Muscle of arm (tissue), 12 donors: Measurements from ENCODE around the gene CHCHD3. TPM values are rescaled to one million over a fixed set of nuclear protein-coding genes. Genes with fewer than 3 reads are reported as not detected.
"Not testable (repeated sequence)": the region's sequence is repeated elsewhere in the genome, so short reads cannot be mapped to it uniquely, and the experiment has no call there.

Experiments used
- DNase-seq: peaks from one replicate; pipeline ENCODE4 v3.0.0-alpha.2; 2013
- polyA plus RNA-seq, 12 donors: library from polyadenylated mRNA; unstranded; fragments of 120-200 nt; gene quantifications; one replicate each; pipeline ENCODE4 v1.2.1, GENCODE V29; 2013; ENCODE audit not compliant: insufficient read length in 12 of 12

CHCHD3 gene
- polyA plus RNA-seq, 12 donors, result 58.1 to 99.1 (median 70.6) TPM; not detected in 1

DNA sequence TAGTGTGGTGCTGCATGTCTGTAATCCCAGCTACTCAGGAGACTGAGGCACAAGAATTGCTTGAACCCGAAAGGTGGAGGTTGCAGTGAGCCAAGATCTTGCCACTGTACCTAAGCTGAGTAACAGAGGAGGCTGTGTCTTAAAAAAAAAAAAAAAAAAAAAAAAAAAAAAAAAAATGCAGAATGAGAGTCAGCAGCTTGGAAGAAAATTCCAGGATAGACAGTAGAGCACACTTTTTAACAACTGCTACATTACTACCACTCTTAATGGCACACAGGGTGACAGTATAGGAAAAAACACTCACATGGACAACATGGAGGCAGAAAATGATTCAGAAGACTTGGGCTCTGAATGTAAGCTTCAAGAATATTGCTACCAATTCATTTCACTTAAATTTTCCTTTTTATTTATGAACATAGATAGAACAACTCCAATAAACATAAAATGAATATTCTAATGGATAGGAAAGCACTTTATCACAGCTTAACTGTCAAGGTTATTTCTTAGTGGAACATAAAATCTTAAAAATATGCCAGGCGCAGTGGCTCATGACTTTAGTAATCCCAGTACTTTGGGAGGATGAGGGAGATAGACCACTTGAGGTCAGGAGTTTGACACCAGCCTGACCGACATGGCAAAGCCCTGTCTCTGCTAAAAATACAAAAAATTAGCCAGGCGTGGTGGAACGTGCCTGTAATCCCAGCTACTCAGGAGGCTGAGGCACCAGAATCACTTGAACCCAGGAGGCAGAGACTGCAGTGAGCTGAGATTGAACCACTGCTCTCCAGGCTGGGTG, 31.5 kb downstream of the CHCHD3 start:
- no peak for DNase-seq

DNA sequence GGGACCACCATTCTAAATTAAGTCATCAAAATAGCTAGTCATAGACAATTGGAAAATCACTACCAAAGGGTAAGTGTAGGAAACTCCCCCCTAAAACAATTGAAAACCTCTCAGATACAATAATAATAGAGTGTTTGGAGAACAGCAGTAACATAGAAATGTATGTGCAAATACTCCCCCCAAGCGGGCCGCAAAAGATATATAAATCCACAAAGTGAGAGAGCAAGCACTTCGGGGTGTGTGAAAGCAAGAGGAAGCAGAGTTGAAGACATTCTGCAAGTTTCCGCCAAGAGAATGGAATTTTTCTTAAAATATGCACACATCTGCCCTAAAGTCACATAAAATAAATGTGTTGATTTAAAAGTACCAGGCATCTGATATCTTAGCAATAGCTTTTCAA, 33.3 kb downstream of the CHCHD3 start:
- DNase-seq, result no peak

DNA sequence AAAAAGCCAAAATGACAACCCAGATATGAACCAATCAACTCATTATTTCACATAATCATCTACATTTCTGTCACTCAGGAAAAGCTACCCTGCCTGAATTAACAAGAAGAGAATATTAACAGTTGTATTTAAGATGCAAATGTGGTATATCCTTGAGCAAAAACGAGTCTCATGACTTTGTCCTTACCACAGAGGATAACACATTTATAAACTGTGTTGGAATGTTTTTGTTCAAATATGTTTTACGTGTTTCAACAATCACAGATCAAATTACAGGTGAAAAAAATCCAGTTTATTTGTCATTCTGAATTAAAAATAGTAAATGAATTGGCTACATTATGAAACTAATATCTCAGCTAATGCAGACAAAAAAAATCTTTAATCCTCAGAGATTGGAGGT, 34.6 kb downstream of the CHCHD3 start:
- DNase-seq, result no peak

DNA sequence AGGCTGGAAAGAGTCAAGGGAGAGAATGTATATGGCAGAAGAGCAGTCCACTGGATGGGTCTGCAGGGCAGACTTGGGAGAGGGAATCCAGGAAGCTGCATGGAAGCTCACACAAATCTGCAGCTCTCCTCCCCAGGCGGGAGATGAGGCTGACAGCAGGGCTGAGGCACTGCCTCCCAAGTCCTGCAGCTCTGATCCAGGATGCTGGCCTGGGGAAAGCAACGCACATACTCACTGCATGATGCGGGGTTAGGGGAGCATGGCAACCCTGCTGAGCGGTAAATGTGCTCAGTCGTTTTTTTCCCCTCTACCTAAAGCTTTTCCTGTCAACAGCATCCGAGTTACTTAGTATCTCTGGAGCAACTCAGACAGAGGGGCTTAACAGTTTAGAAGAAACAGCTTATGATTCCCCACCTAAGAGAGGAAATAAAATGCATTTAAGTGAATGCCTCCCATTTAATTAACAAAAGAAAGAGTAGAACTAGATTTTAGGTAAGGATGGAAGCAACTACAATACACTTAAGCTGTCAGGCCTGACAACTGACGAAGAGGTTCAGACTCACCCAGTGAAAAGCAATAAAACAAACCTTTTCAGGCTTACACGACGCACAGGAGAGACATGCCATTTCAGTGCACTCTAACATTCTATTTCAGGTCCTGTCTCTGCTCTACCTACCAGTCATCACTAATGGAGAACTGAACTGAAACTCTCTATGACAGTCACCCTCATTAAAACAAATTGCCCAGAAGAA, 37.0 kb downstream of the CHCHD3 start:
- DNase-seq, result no peak

DNA sequence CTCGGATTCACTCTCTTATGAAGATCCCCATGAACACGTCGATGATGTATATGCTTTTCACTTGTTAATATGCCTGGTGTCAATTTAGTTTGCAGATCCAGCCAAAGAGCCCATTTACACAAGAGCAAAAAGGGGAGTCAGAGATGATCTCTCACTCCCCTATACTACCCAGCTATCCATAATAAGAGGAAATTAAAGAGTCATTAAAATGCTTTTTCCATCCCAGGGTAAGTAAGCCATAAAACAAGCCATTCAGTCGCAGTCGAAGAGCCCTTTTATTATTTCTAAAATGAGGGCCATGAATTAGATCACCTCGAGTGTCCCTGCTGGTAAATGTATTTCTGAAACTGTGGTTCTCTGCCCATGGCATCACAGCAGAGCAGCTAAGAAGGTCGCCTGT, 41.2 kb downstream of the CHCHD3 start:
- no peak for DNase-seq

DNA sequence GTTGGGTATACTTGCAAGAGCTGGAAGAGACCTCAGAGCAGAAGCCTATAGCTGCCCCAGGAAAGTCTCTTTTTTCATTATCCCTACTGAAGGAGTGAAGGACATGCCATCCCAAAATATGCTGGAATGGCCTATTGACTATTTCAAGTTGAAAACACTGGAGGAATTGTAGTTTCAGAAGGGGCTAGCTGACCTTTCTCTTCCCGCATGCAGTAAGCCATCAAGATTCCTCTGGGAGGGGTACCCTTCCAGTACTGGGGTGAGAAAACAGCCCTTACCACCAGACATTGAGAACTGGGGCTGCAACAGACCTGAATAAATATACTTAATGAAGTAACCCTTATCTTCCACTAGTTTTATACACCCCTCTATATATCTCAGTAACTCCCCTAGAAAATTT, 41.7 kb downstream of the CHCHD3 start:
- DNase-seq, result no peak

DNA sequence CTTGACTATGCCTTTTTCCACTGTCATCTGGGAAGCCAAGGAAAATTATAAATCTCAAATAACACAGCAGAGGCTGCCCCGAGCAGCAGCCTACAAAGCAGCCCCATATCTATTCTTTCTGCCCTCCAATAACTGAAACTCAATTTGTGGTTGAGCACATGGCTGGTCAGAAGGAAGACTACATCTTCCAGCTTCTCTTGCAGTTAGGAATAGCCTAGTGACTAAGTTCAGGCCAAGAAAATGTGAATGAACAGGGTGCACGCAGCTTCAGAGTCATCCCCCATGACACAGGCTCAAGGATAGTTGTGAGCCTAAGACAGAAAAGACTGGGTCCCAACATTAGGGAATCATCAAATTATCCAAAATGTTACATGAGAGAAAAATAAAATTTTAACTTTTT, 42.3 kb downstream of the CHCHD3 start:
- no peak for DNase-seq

DNA sequence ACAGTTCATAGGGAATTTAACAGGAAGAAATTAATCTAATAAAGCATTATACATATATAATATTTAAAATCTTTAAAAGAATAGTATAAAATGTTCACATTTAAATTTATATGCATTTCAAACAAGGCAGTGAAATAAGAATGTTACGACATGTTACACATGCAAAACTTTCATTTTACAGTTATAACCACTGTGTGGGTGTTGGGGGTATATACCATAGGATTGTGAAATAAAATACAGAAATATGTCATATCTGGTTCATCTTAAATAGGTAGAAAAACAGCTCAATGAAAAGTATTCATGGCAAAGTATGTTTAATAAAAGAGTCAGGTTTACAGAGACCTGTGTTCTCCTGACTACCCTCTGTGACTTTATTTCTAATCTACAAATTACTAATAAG, 45.6 kb downstream of the CHCHD3 start:
- no peak for DNase-seq

DNA sequence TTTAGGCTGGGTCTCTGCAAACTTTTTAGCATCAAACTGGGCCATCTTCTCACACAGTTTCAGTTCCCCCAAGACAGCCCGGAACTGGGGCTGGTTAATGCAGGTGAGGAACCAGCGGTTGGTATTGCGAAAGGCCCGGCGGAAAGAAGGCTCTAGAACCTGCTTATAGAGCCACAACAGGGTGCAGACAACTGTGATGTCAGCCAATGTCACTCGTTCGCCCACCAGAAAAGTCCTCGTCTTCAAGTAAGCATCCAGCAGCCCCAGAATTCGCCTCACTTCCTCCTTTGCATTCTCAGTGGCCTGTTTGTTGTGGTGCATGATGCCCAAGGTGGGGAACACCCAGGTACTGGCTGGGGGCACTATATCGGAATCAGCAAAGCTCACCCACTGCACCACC, 46.6 kb downstream of the CHCHD3 start:
- not testable (repeated sequence) for DNase-seq

DNA sequence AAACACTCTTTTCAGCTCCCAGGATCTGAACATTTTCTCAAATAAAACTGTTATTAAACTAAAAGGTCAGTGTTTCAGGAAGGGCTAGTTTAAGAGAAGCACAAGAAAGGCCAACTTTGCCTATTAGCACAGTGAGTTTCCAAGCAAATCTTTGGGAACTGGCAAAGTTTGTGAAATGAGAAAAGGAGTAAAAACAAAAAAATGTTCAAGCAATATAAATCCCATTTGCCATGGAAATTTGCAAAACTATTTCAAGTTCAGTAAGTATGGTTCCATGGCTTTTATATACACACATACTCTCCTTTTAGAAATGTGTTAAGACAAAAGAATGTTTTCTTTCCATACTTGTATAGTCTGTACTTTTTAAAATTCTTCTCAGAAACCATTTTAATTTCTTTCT, 51.5 kb downstream of the CHCHD3 start:
- peak; percentile 18 for DNase-seq

DNA sequence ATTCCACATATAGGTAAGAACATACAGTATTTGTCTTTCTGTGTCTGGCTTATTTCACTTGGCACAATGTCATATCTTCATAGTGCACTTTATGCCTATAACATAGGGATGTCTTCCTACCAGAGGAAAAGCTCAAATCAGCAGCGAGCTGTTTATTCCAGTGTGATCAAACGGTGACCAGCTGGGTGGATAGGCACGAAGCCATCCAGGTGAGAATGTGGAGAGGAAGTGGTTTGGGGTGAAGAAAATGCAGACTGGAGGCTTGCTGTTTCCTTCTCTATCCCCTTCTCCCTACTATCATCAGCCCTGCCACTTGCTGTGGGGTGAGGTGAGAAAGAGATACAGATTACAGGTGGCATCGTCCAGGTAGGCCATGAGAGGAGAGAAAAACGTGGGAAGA, 52.4 kb downstream of the CHCHD3 start:
- no peak for DNase-seq

DNA sequence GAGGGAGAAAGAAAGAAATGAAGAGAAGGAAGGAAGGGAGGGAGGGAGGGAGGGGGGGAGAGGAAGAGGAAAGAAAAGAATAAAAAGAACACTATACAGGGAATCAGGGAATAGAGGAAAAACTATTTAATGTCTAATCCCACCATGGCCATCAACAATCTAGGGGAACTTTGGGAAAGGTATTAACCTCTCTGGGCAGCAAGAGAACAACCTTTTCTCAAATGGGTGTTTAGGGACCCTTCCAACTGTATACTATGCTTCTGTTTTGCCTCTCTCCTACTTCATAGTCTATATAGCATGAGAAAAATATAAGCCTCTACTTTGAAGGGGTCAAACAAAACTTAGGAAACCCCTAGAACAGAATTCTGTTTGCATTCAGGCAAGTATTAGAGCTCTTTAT, 54.5 kb downstream of the CHCHD3 start:
- no peak for DNase-seq

DNA sequence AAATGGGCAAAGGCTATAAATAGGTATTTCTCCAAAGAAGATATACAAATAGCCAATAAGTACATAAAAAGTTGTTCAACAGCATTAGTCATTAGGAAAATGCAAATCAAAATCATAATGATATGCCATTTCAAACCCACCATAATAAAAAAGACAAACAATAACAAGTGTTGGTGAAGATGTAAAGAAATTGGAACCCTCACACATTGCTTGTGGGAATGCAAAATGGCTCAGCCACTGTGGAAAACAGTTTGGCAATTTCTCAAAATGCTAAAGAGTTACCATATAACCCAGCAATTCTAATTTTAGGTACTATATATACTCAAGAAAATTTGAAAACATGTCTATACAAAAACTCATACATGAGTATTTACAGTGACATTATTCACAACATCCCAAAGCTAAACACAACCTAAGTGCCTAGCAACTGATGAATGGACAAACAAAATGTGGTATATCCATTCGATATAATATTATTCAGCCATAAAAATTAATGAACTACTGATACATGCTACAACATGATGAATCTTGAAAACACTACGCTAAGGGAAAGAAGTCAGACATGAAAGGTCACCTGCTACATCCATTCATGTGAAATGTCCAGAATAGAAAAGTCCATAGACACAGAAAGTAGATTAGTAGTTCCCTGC, 55.6 kb downstream of the CHCHD3 start:
- DNase-seq, result no peak

DNA sequence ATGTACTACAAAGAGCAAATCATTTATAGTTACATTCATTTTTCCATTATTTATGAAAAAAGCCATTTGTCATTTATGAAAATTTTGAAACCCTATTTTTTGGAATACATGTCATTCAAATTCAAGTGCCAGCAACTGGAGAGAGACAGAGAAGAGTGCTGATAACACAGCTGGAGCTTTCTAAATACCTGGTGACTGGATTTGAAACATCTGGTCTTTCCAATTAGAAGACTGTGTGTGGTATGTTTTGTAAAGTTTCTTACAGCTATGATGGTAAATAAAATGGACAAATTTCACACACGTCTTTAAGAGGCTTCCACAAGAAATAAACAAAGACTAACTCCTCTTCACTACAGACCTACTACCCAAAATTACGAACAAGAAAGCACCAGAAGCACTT, 56.8 kb downstream of the CHCHD3 start:
- DNase-seq, result no peak

DNA sequence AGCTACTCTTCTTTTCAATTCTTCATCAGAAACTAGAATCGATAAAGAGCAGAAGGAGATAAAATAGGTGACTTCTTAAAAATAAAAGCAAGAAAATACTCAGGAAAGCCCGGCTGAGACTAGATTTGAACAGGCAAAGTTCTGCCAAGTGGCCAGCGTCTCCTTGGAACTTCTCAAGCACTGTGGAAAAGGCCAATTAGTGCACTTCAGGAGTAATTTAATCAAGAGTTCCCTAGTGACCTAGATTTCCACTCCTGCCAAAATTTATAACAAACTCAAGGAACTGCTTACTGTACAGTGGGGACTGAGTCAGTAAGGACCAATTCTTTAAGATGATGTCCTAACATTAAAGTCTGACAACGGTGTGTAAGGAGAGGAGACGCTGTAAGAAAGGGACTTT, 57.3 kb downstream of the CHCHD3 start:
- DNase-seq, result no peak

DNA sequence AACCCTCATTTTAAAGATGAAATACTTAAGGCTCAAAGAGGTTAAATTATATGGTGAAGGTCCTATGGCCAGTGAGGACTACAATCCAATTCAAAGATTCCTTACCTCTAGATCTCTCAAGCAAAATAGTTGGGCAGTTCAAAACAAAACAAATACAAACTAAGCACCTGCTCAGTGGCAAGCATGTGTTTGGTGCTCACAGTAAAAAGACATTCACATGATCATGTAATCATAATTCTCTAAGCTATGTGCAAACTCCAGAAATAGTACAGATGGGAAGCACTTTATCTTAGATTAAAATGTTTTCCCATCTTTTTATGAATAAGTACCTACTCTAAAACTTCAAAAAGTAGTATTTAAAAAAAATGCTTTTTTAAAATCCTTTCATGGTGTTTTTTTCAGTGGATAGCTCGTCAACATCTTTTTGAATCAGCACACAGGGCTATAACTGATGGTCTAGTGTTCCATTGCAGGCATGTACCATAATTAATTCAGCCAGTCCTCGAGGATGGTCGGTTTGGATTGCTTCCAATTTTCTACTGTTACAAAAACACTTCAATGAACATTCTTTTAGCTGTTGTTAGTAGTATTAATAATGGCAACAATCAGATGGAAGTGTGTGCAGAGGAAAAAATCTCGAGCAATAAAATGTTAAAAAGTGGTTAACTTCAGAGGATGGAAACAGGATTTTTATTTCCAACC, 58.4 kb downstream of the CHCHD3 start:
- no peak for DNase-seq

DNA sequence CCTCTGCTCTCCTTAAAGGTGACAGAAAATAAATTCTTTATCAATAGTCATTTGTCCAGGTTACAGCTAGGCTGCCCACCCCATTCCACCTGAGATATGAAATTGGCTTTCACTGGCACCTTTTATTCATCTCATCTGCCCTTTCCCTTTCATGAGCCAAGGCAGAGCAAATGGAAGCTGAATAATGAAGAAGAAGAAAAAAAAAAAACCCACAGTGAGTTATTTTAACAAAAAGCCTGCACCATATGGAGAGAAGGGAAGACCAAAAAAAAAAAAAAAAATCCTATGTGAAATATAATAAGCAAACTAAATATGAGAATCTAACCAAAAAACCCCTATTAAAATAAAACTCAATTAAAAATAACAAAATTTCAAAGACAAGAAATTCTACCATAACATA, 59.2 kb downstream of the CHCHD3 start:
- no peak for DNase-seq

DNA sequence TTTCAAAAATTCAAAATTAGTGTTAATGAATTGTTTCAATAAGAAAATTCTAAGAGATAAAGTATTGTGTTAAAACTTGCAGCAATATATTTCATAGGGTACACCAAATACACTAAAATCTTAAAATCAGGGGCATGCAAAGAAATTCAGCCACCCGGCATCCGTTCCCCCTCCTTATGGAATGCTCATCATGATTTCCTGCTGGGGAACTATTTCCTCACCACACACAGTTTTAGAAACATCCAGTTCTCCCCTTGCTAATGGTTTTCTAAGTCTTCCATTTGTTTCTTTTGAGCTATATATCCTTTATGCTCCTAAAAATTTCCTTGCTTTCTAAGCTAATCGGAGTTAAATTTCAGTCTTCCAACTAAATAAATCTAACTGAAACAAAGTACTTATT, 60.7 kb downstream of the CHCHD3 start:
- DNase-seq, result no peak

DNA sequence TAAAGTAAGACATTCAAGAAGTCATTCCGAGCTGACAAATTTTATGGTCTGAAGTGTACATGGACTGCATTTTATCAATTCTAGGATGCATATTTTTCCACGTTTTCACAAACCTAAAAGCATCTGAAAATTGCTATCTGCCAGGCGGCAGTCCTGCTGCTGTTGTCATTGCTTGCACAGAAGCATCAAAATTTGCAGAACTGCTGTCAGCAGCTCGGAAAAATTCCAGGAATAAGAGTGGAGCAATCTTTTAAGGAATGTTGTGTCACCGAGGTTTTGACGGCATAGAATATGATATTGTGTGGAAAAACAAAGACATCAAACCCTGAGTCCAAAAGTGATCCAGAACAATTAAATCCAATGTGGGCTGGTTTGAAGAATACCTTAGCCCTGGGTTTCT, 61.4 kb downstream of the CHCHD3 start:
- no peak for DNase-seq

DNA sequence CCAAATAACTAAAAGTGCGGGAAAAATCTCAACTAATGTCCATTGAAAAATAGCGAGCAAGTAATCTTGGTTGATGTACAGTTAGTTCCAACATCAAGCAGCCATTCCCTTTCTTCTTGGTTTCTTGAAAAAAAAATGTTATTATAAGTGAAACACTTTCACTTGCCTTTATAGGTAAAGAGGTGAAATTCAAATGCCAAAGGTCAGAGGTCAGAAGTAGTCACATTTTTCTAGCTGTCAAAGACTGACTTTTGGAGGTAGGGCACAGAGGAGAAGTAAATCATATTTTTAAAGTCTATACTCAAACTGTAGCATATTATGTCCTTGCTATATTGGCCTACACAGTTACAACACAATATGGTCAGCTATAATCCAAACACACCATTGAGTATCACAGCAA, 62.3 kb downstream of the CHCHD3 start:
- DNase-seq, result no peak

DNA sequence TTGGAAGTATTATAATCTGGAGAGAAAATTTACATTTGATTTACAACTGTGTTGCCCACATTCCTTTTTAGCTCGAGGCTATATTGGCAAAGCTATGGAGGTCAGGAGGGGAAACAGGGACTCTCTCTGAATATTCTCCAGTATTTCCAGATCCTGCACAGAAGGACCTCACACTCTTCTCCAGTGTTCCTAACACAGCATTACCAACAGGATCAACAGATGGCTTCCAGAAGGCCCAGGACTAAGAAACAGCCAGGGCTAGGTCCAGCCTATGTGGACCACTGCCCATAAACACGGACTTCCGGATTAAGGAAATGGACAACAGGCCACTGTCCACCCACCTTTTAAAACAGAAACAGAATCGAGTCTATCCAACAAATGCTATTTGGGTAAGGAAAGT, 65.3 kb downstream of the CHCHD3 start:
- DNase-seq, result no peak

DNA sequence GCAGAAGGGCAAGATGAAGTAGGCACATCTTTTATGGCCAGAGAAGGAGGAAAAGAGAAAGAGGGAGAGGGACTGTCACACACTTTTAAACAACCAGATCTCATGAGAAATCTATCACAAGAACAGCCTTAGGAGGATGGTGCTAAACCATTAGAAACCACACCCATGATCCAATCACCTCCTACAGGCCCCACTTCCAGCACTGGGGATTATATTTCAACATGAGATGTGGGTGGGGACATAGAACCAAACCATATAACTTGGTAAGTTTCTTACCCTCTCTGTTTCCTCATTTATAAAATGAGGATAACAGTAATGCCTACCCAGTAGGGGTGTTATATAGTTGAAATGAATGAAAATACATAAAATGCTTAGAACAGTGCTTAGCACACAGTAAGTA, 66.0 kb downstream of the CHCHD3 start:
- DNase-seq, result no peak
